Central memory CD4-positive, alpha-beta T cell (primary cell): ENCODE measurements around the gene NARS2.

ENCODE experiments used
- DNase-seq: peaks from one replicate; pipeline ENCODE4 v3.0.0; 2022

Gene NARS2

DNA sequence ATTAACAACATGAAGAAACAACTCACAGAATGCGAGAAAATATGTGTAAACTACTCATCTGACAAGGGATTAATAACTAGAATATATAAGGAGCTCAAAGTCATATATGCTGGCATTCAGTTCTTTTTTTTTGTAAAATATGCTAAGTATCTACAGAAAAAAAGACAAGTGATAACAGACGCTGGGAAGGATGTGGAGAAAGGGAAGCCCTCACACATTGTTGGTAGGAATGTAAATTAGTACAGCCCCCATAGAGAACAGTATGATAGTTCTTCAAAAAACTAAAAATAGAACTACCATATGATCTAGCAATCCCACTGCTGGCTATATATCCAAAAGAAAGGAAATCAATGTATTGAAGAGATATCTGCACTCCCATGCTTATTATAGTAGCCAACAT lies 170.9 kb downstream of the NARS2 start:
- no peak for DNase-seq

DNA sequence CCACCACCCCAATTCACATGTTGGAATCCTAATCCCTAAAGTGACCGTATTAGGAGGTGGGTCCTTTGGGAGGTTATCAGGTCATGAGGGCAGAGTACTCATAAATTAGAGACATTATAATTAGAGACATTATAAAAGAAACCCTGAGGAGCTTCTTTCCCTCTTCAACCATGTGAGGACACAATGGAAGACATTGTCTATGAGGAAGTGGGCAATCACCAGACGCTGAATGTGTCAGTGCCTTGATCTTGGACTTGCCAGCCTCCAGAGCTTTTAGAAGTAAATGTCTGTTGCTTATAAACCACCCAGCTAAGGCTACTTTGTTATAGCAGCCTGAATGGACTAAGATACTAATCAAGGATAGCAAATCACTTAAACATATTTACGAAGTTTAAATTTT lies 171.8 kb downstream of the NARS2 start:
- DNase-seq, result no peak

DNA sequence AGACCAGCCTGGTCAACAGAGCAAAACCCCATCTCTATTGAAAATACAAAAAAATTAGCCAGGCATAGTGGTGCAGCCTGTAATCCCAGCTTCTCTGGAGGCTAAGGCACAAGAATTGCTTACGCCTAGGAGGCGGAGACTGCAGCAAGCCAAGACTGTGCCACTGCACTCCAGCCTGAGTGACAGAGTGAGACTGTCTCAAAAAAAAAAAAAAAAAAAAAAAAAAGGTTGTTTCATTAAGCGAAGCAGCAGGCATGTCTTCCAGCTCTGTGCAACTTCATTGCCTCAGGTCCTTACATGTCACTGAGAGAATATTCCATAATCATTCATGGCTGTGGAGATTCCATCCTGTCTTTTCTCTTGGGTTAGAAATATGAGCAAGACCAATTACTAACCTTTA lies 174.0 kb downstream of the NARS2 start:
- no peak for DNase-seq

DNA sequence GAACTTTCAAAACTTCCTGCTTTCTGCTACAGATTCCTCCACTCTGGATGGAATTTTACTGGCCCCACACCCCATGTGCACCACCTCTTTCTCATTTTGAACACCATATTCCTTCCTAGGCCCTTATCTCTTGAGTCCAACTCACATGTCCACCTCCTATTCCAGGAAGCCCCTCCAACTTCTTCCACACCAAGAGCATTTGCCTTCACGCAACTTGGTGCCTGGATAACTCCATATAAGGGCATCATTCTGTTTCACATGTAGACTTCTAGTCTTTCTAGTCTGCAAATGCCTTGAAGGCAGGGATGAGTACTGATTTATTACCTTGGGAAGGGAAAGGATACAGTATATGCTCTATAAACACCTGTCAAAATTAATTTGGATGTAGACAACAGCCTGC lies 174.5 kb downstream of the NARS2 start:
- no peak for DNase-seq

DNA sequence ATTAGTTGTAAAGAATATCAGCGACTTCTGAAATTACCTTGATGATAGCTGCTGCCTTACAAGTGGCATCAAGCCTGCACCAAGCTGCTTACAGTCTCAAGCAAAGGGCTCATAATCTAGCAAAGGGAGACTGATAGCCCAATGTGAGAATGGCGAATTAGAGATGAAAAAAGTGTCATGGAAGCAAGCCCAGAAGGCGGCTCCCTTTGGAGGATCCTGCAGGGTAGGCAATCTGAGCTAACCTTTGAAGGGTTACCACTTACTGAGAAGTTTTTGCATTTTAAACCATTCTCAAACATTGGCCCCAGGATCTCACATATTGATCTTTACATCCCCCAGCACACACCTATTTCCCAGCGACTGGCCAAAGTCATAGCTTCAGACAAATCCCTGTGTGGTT lies 175.5 kb downstream of the NARS2 start:
- DNase-seq, result no peak

DNA sequence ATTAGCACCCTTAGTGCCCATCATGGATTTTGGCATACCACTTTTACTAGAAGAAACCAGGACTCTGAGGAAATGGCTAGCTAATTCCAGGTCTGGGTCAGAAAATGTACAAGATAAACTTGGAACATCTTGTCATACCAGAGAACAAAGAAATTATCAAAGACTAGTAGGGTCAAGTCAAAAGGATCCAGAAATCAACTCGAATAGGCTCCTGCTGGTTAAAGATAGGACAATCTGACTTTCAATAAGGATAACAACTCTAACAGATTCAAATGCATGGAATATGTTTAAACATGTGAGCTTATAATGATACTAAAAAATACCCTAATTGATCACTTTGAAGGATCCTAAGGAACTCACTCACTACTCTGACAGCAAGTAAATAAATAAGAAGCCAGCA lies 175.9 kb downstream of the NARS2 start:
- DNase-seq, result no peak

DNA sequence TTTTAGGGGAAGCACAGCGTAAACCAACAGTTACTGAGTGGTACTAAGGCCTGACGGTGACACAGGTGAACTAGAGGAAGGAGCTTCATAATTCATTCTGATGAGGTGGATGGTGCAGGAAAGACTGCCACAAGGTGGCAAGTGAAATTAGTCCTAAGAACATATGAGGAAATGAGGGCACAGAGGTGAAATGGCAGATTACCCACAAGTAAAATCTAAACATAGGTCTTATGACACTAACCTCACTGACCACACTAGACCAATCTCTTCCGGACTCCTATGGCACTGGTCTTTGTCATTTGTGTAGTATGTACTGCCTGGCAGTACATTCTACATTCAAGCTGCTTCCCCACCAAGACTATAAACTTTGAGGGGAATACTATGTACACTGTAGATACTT lies 177.3 kb downstream of the NARS2 start:
- no peak for DNase-seq

DNA sequence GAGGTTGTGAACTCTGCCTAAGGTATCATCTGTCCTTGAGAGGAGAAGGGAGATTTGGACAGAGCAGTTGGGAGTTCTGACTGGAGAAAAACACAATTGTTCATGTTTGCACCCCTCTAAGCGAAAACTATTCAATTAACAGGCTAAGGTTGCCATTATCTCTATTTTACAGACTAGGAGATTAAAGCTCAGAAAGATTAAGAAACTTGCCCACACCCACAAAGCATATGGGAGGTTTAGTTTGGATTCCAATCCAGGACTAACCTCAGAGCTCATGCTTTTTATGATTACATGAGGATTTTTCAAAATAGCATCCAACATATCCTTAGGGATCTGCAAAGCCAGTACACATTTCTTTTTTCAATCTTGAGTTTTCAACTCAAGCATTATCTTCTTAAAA lies 179.1 kb downstream of the NARS2 start:
- no peak for DNase-seq

DNA sequence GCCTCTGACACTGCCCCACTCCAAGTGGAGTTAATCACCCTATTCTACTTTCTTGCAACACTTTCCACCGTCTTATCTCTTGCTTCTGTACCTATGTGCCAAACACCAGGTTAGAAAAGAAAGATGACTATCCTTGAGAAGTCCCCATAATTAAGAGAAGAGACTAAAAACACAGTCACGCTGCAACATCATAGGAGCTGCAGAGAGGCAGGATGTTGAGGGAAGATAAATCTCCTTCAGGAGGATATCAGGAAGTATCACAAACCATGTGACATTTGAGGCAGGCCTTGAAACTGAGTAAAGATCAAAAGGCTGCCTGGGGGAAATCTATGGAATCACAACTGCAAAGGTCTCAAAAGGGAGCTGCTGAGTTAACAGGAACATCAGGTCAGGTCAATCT lies 181.8 kb downstream of the NARS2 start:
- no peak for DNase-seq

DNA sequence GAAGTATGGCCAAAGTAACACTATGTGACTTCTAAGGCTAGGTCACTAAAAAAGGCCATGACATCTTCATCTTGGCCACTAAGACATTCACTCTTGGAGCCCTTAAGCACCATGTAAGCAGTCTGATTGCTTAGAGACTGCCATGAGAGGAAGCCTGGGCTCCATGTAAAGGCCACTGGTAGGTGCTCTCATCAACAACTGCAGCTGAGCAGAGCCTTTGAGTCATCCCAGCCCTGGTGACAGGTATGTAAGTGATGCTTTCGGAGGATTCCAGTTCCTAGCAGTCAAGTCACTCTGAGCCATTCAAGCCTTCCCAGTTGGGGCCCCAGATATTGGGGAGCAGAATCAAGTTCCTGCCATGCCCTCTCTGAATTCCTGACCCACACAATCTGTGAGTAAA lies 183.2 kb downstream of the NARS2 start:
- DNase-seq, result no peak

DNA sequence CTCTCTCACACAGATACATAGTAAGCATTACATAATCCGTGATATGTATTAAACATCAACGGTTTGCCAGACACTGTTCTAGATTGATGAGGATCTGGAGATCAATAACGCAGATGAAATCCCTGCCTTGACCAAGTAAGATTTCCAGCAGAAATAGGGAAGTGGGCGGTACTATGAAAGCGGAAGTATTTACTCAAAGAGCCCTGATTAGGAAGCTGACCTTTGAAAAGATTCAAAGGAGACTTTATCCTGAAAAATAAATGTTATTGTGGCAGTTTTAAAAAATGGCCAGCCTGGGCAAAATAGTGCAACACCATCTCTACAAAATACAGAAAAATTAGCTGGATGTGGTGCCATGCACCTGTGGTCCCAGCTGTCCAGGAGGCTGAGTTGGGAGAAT lies 183.9 kb downstream of the NARS2 start:
- DNase-seq, result no peak

DNA sequence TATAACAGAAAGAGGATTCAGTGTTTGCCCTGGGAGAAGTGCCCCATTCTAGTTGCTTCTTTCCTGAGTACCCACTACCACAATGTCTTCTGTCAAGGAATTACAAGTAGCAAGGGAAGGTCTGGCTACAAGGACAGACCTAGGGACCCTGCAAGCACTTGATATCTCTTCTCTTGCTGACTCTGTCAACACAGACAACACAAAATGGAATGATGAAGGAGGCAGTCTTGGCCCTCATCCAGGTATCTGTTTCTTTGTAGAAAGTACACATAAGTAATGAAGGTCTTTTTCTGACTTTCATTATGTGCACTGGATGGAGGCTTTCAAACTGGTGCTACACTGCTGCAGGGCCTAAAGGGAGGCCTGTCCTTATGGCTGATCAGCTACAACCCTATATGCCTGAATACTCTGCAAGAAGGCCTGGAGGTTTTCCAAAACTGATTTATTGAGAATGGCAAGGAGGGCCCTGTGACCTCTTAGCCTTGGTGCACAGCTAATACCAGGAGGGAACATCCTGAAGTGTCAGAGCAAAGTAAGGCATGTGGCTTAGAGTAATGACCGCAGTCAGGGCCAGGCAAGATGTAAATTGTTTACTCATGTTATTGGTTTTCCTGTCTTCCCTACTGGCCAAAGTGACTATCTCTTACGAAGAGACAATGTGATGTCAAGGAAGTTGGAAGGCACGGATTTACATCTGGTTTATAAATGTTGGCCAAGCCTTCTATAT lies 188.3 kb downstream of the NARS2 start:
- DNase-seq, result no peak
